HEK293T (cell line): ENCODE results near the gene CPA1.

Experiments
- CTCF ChIA-PET: fragments of 350-600 bp; formaldehyde crosslinking; extraction: SDS; loops from one replicate; lab custom pipeline; 2021; ENCODE audit warnings: antibody characterized with exemption, inconsistent platforms; lab: Yijun Ruan, JAX
- POLR2A ChIA-PET: fragments of 350-600 bp; formaldehyde crosslinking; extraction: SDS; loops from one replicate; lab custom pipeline; 2020; ENCODE audit warnings: antibody characterized with exemption, inconsistent platforms; lab: Yijun Ruan, JAX
- DNase-seq: peaks from one replicate; pipeline ENCODE4 v3.0.0; 2012; ENCODE audit warnings: mixed read lengths; ENCODE audit errors: extremely low spot score
- ARNT ChIP-seq: fragments of 450-650 bp; IDR thresholded peaks from 2 replicates; pipeline ENCODE4 v1.6.1; 2017; ENCODE audit warnings: mild to moderate bottlenecking
- BHLHE40 ChIP-seq: fragments of 450-650 bp; IDR thresholded peaks from 2 replicates; pipeline ENCODE4 v1.6.1; 2016; ENCODE audit warnings: mild to moderate bottlenecking, moderate library complexity, borderline replicate concordance
- CTBP1 ChIP-seq: fragments of 450-650 bp; IDR thresholded peaks from 2 replicates; pipeline ENCODE4 v1.6.1; 2016; ENCODE audit warnings: borderline replicate concordance
- ELF4 ChIP-seq: fragments of 450-650 bp; IDR thresholded peaks from 2 replicates; pipeline ENCODE4 v1.6.1; 2017; ENCODE audit warnings: antibody characterized with exemption
- FOXA1 ChIP-seq: fragments of 450-650 bp; IDR thresholded peaks from 2 replicates; pipeline ENCODE4 v1.6.1; 2016; ENCODE audit warnings: mild to moderate bottlenecking
- FOXK2 ChIP-seq: fragments of 450-650 bp; IDR thresholded peaks from 2 replicates; pipeline ENCODE4 v1.6.1; 2016; ENCODE audit warnings: mild to moderate bottlenecking
- FOXM1 ChIP-seq: fragments of 450-650 bp; IDR thresholded peaks from 2 replicates; pipeline ENCODE4 v1.6.1; 2017; ENCODE audit warnings: mild to moderate bottlenecking, borderline replicate concordance
- HDGF ChIP-seq: fragments of 450-650 bp; IDR thresholded peaks from 2 replicates; pipeline ENCODE4 v1.6.1; 2017; ENCODE audit warnings: antibody characterized with exemption, borderline replicate concordance
- L3MBTL2 ChIP-seq: fragments of 450-650 bp; conservative IDR thresholded peaks from 2 replicates; pipeline ENCODE4 v1.6.1; 2016; ENCODE audit warnings: mild to moderate bottlenecking
- LEF1 ChIP-seq: fragments of 450-650 bp; IDR thresholded peaks from 2 replicates; pipeline ENCODE4 v1.6.1; 2017; ENCODE audit warnings: mild to moderate bottlenecking, borderline replicate concordance
- NFRKB ChIP-seq: fragments of 450-650 bp; IDR thresholded peaks from 2 replicates; pipeline ENCODE4 v1.6.1; 2016; ENCODE audit warnings: mild to moderate bottlenecking, moderate library complexity
- PKNOX1 ChIP-seq: fragments of 450-650 bp; IDR thresholded peaks from 2 replicates; pipeline ENCODE4 v1.6.1; 2016
- SP1 ChIP-seq: fragments of 450-650 bp; IDR thresholded peaks from 2 replicates; pipeline ENCODE4 v1.6.1; 2017
- SUZ12 ChIP-seq: fragments of 450-650 bp; IDR thresholded peaks from 2 replicates; pipeline ENCODE4 v1.6.1; 2016; ENCODE audit warnings: mild to moderate bottlenecking
- TARDBP ChIP-seq: fragments of 450-650 bp; IDR thresholded peaks from 2 replicates; pipeline ENCODE4 v1.6.1; 2016
- ZNF384 ChIP-seq: fragments of 450-650 bp; IDR thresholded peaks from 2 replicates; pipeline ENCODE4 v1.6.1; 2016

Gene CPA1

GRCh38 chr7:130346941-130347340 lies 33.4 kb upstream of the CPA1 start:
- CTCF ChIA-PET = no interaction called here
- TF ChIP-seq PKNOX1 = no peak
- no peak for TF ChIP-seq ELF4
- no peak for TF ChIP-seq L3MBTL2
- no peak for TF ChIP-seq FOXM1
- TF ChIP-seq HDGF = no peak
- TF ChIP-seq FOXA1 = no peak
- no peak for TF ChIP-seq LEF1
- no peak for TF ChIP-seq CTBP1
- TF ChIP-seq FOXK2 = no peak
- no peak for TF ChIP-seq NFRKB
- TF ChIP-seq BHLHE40 = no peak
- TF ChIP-seq ZNF384 = no peak
- TF ChIP-seq SUZ12 = no peak
- TF ChIP-seq TARDBP = no peak
- POLR2A ChIA-PET = interaction anchor here (1.3 kb wide), 1 partner anchor 142 kb away, joined by 4 read pairs; the partner anchor contains the start of gene TMEM209
- no peak for DNase-seq

GRCh38 chr7:130349911-130350782 lies 30.1 kb upstream of the CPA1 start:
- no peak for TF ChIP-seq CTBP1
- DNase-seq = no peak
- ChIA-PET POLR2A (no interaction called here), CTCF (no interaction called here)

- TF ChIP-seq LEF1 = no peak
- DNase-seq = no peak
- CTCF ChIA-PET = no interaction called here
- POLR2A ChIA-PET = no interaction called here
Measured at GRCh38 chr7:130350945-130351790, 29.1 kb upstream of the CPA1 start.

GRCh38 chr7:130351791-130352090 lies 28.6 kb upstream of the CPA1 start:
- CTCF ChIA-PET = no interaction called here
- TF ChIP-seq FOXA1 = no peak
- TF ChIP-seq CTBP1 = no peak
- TF ChIP-seq TARDBP = no peak
- TF ChIP-seq LEF1 = no peak
- no peak for TF ChIP-seq SP1
- no peak for TF ChIP-seq PKNOX1
- no peak for TF ChIP-seq NFRKB
- TF ChIP-seq SUZ12 = no peak
- no peak for TF ChIP-seq HDGF
- TF ChIP-seq FOXK2 = no peak
- no peak for TF ChIP-seq BHLHE40
- no peak for TF ChIP-seq FOXM1
- TF ChIP-seq ELF4 = no peak
- no peak for DNase-seq
- POLR2A ChIA-PET = no interaction called here

- POLR2A ChIA-PET = no interaction called here
- no peak for DNase-seq
- CTCF ChIA-PET = interaction anchor here (0.7 kb wide), 1 partner anchor 403 kb away, joined by 3 read pairs; no protein-coding TSS in a partner anchor
- no peak for TF ChIP-seq ELF4
- no peak for TF ChIP-seq CTBP1
- no peak for TF ChIP-seq FOXM1
- TF ChIP-seq BHLHE40 = no peak
- TF ChIP-seq NFRKB = no peak
- TF ChIP-seq ZNF384 = no peak
- no peak for TF ChIP-seq SP1
- TF ChIP-seq FOXA1 = no peak
- TF ChIP-seq LEF1 = no peak
- no peak for TF ChIP-seq ARNT
- TF ChIP-seq SUZ12 = no peak
- TF ChIP-seq L3MBTL2 = no peak
- TF ChIP-seq FOXK2 = no peak
- no peak for TF ChIP-seq TARDBP
- TF ChIP-seq HDGF = no peak
- no peak for TF ChIP-seq PKNOX1
Measured at GRCh38 chr7:130352194-130353074, 27.9 kb upstream of the CPA1 start.
